Measurements from ENCODE around the gene FRYL.
"Not testable (repeated sequence)": the region's sequence is repeated elsewhere in the genome, so short reads cannot be mapped to it uniquely, and the experiment has no call there.

DNA sequence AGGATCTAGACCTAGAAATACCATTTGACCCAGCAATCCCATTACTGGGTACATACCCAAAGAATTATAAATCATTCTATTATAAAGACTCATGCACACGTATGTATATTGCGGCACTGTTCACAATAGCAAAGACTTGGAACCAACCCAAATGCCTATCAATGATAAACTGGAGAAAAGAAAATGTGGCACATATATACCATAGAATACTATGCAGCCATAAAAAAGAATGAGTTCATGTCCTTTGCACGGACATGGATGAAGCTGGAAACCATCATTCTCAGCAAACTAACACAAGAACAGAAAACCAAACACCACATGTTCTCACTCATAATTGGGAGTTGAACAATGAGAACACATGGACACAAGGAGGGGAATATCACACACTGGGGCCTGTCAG, 97.2 kb downstream of the FRYL start:
- TF ChIP-seq, protein P1, sequence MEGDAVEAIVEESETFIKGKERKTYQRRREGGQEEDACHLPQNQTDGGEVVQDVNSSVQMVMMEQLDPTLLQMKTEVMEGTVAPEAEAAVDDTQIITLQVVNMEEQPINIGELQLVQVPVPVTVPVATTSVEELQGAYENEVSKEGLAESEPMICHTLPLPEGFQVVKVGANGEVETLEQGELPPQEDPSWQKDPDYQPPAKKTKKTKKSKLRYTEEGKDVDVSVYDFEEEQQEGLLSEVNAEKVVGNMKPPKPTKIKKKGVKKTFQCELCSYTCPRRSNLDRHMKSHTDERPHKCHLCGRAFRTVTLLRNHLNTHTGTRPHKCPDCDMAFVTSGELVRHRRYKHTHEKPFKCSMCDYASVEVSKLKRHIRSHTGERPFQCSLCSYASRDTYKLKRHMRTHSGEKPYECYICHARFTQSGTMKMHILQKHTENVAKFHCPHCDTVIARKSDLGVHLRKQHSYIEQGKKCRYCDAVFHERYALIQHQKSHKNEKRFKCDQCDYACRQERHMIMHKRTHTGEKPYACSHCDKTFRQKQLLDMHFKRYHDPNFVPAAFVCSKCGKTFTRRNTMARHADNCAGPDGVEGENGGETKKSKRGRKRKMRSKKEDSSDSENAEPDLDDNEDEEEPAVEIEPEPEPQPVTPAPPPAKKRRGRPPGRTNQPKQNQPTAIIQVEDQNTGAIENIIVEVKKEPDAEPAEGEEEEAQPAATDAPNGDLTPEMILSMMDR (IDR thresholded peaks at IDR 0.05; ENCODE audit: insufficient read depth, low read length, poor library complexity, severe bottlenecking) = not testable (repeated sequence)
- TF ChIP-seq EZH2phosphoT487 (conservative IDR thresholded peaks at IDR 0.05; ENCODE audit: low read length) = not testable (repeated sequence)

All from SU-DHL-6 (cell line).